LNCAP (cell line): ENCODE measurements around the gene AAR2.

Experiments
- CTCF ChIP-seq: fragments of 450-650 bp; IDR thresholded peaks from 2 replicates; pipeline ENCODE4 v1.5.1; 2017; ENCODE audit warnings: mild to moderate bottlenecking

Gene AAR2

GRCh38 chr20:36261389-36262105, 25.3 kb downstream of the AAR2 start:
- TF ChIP-seq CTCF, result no peak

- no peak for TF ChIP-seq CTCF
These were observed 26.2 kb downstream of the AAR2 start for GRCh38 chr20:36262440-36262839.

DNA sequence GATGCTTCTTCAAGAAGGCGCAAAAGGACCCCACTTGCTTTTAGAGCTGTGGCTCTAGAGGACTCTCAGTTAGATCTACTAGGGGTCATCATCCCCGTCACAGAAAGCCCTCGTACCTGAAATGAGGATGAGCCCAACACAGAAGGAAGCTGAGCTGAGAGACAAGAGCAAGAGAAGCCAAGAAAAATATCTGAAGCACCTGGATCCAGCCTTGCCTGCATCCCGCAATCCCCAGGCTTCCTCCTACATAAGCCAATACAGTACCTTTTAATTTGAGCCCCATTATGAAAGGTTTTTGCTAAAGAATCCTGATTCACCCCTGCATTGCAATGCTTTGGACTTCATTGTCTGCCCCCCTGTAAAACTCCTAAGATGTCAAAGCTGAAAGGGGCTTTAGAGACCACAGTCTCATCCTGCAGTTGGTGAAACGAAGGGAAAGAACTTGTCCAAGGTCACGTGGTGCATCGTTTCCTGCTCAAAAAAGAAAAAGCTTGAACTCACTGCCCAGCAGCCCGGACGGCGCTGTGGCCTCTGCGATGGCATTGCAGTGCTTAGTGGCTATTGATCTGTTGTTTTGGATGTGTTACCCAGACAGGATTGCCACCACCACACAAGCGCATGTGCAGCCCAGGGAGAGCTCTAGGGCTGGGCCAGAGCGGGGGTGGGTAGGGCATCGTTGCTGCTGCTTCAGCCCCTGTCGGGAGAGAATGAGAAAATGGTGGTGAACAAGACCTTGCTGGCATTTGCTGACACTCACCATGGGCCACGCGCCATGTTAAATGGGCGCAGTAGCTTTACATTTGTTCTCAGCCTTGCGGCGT, 28.4 kb downstream of the AAR2 start:
- TF ChIP-seq CTCF, result no peak

- TF ChIP-seq CTCF, result no peak
These were observed 29.9 kb downstream of the AAR2 start for GRCh38 chr20:36266189-36266588.

GRCh38 chr20:36267605-36268381, 31.5 kb downstream of the AAR2 start:
- no peak for TF ChIP-seq CTCF

- no peak for TF ChIP-seq CTCF
These were observed 32.4 kb downstream of the AAR2 start for GRCh38 chr20:36268440-36269342.

- TF ChIP-seq CTCF, result no peak
These were observed 33.2 kb downstream of the AAR2 start for GRCh38 chr20:36269507-36269906.
